Mucosa of stomach (tissue), 1 donor: ENCODE measurements around the gene KHK.
"Not testable (repeated sequence)": the region's sequence is repeated elsewhere in the genome, so short reads cannot be mapped to it uniquely, and the experiment has no call there.

Source experiments
- H3K27me3 ChIP-seq: one replicate; pipeline ENCODE4 v1.7.0; 2013; ENCODE audit warnings: mild to moderate bottlenecking, low read length; ENCODE audit not compliant: control insufficient read depth, insufficient read depth
- H3K36me3 ChIP-seq: one replicate; pipeline ENCODE4 v1.7.0; 2013; ENCODE audit warnings: low read length; ENCODE audit not compliant: control insufficient read depth, insufficient read depth
- H3K4me1 ChIP-seq: one replicate; pipeline ENCODE4 v1.7.0; 2013; ENCODE audit warnings: mild to moderate bottlenecking, low read length; ENCODE audit not compliant: control insufficient read depth, insufficient read depth
- H3K4me3 ChIP-seq: one replicate; pipeline ENCODE4 v1.7.0; 2013; ENCODE audit warnings: low read length
- H3K9ac ChIP-seq: one replicate; pipeline ENCODE4 v1.7.0; 2013; ENCODE audit warnings: mild to moderate bottlenecking, low read length, moderate library complexity
- H3K9me3 ChIP-seq: one replicate; pipeline ENCODE4 v1.7.0; 2013; ENCODE audit warnings: mild to moderate bottlenecking, low read length, moderate library complexity; ENCODE audit not compliant: control insufficient read depth
- donor health status: Pancreatic carcinoma.

KHK gene

GRCh38 chr2:27095745-27096651 lies 9.4 kb downstream of the KHK start:
- Histone ChIP-seq H3K4me3 (no peak overlapping the region), H3K9ac (no peak overlapping the region), H3K9me3 (no peaks in the 10 kb centered on the region), H3K4me1 (peaks cover 28% of the 10 kb centered on the region), H3K36me3 (no peaks in the 10 kb centered on the region), H3K27me3 (no peaks in the 10 kb centered on the region)

- H3K9me3 ChIP-seq, result no peaks in the 10 kb centered on the region
- no peaks in the 10 kb centered on the region for H3K36me3 ChIP-seq
- H3K27me3 ChIP-seq, result no peaks in the 10 kb centered on the region
- no peak overlapping the region for H3K4me3 ChIP-seq
- H3K4me1 ChIP-seq, result peaks cover 28% of the 10 kb centered on the region
- no peak overlapping the region for H3K9ac ChIP-seq
Measured at GRCh38 chr2:27096748-27097297, 10.3 kb downstream of the KHK start.

- Histone ChIP-seq H3K36me3 (no peaks in the 10 kb centered on the region), H3K4me3 (no peak overlapping the region), H3K9ac (no peak overlapping the region), H3K4me1 (peaks cover 28% of the 10 kb centered on the region), H3K9me3 (no peaks in the 10 kb centered on the region), H3K27me3 (no peaks in the 10 kb centered on the region)
Measured at GRCh38 chr2:27097341-27097740, 10.8 kb downstream of the KHK start.

- Histone ChIP-seq H3K36me3 (no peaks in the 10 kb centered on the region), H3K9me3 (no peaks in the 10 kb centered on the region), H3K4me1 (peaks cover 13% of the 10 kb centered on the region), H3K27me3 (no peaks in the 10 kb centered on the region), H3K4me3 (no peak overlapping the region), H3K9ac (no peak overlapping the region)
Measured at GRCh38 chr2:27099334-27099955, 12.9 kb downstream of the KHK start.

GRCh38 chr2:27100036-27100435 lies 13.5 kb downstream of the KHK start:
- Histone ChIP-seq H3K9me3 (no peaks in the 10 kb centered on the region), H3K36me3 (no peaks in the 10 kb centered on the region), H3K4me3 (no peak overlapping the region), H3K27me3 (no peaks in the 10 kb centered on the region), H3K9ac (no peak overlapping the region), H3K4me1 (peaks cover 13% of the 10 kb centered on the region)

- Histone ChIP-seq H3K4me3 (no peak overlapping the region), H3K27me3 (no peaks in the 10 kb centered on the region), H3K9me3 (no peaks in the 10 kb centered on the region), H3K9ac (no peak overlapping the region), H3K4me1 (no peaks in the 10 kb centered on the region), H3K36me3 (no peaks in the 10 kb centered on the region)
Measured at GRCh38 chr2:27102329-27102728, 15.8 kb downstream of the KHK start.

GRCh38 chr2:27105981-27106380 lies 19.4 kb downstream of the KHK start:
- H3K9ac ChIP-seq, result no peak overlapping the region
- H3K4me3 ChIP-seq, result no peak overlapping the region
- no peaks in the 10 kb centered on the region for H3K4me1 ChIP-seq
- no peaks in the 10 kb centered on the region for H3K27me3 ChIP-seq
- H3K36me3 ChIP-seq, result no peaks in the 10 kb centered on the region
- no peaks in the 10 kb centered on the region for H3K9me3 ChIP-seq

- Histone ChIP-seq H3K4me1 (no peaks in the 10 kb centered on the region), H3K36me3 (no peaks in the 10 kb centered on the region), H3K4me3 (no peak overlapping the region), H3K27me3 (no peaks in the 10 kb centered on the region), H3K9me3 (no peaks in the 10 kb centered on the region), H3K9ac (no peak overlapping the region)
Measured at GRCh38 chr2:27108221-27108620, 21.6 kb downstream of the KHK start.

- Histone ChIP-seq H3K4me1 (no peaks in the 10 kb centered on the region), H3K27me3 (no peaks in the 10 kb centered on the region), H3K36me3 (no peaks in the 10 kb centered on the region), H3K9me3 (no peaks in the 10 kb centered on the region), H3K9ac (no peak overlapping the region), H3K4me3 (no peak overlapping the region)
Measured at GRCh38 chr2:27109083-27109482, 22.5 kb downstream of the KHK start.

- not testable (repeated sequence) for H3K4me3 ChIP-seq, H3K27me3 ChIP-seq, H3K9me3 ChIP-seq, H3K36me3 ChIP-seq, H3K4me1 ChIP-seq, H3K9ac ChIP-seq
Measured at GRCh38 chr2:27110603-27111352, 24.2 kb downstream of the KHK start.

- not testable (repeated sequence) for H3K9ac ChIP-seq, H3K27me3 ChIP-seq, H3K4me1 ChIP-seq, H3K9me3 ChIP-seq, H3K4me3 ChIP-seq, H3K36me3 ChIP-seq
Measured at GRCh38 chr2:27111392-27112078, 25.0 kb downstream of the KHK start.
